ENCODE results near the gene PCDHGC5. TPM values are rescaled to one million over a fixed set of nuclear protein-coding genes. Genes with fewer than 3 reads are reported as not detected.

PCDHGC5 gene
- total RNA-seq, 1 donor from 2014 or later = 0.43 TPM

DNA sequence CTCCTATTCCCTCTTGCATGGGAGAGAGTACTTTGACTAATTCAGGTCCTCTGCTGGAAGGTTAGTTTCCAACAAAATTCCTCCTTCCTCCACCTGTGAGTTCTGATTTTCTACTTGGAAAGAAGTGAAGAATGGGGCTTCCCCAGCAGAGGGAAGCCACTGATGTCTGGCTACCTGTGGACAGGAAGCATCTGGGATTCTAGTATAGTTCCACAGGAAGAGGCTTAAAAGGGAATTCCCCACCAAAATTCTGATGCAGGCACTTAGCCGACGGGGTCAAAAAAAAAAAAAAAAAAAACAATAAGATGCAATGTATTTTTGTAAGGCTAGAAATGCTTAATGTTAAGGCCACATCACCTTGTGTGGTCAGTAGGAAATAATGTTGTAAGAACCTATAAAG lies 33.4 kb downstream of the PCDHGC5 start:
- TF ChIP-seq EZH2 (IDR thresholded peaks at IDR 0.05) (no peak), EZH2phosphoT487 (IDR thresholded peaks at IDR 0.05) (no peak)
- TF ChIP-seq, protein P1, sequence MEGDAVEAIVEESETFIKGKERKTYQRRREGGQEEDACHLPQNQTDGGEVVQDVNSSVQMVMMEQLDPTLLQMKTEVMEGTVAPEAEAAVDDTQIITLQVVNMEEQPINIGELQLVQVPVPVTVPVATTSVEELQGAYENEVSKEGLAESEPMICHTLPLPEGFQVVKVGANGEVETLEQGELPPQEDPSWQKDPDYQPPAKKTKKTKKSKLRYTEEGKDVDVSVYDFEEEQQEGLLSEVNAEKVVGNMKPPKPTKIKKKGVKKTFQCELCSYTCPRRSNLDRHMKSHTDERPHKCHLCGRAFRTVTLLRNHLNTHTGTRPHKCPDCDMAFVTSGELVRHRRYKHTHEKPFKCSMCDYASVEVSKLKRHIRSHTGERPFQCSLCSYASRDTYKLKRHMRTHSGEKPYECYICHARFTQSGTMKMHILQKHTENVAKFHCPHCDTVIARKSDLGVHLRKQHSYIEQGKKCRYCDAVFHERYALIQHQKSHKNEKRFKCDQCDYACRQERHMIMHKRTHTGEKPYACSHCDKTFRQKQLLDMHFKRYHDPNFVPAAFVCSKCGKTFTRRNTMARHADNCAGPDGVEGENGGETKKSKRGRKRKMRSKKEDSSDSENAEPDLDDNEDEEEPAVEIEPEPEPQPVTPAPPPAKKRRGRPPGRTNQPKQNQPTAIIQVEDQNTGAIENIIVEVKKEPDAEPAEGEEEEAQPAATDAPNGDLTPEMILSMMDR (IDR thresholded peaks at IDR 0.05) = no peak
- peaks cover 23% of the 10 kb centered on the region for H3K4me1 ChIP-seq
- peak overlapping the region; percentile 61 for H3K27ac ChIP-seq
- peaks cover 3% of the 10 kb centered on the region for H3K36me3 ChIP-seq
- H4K20me1 ChIP-seq (ENCODE audit: low read depth) = no peaks in the 10 kb centered on the region
- no peak overlapping the region for H3K9ac ChIP-seq
- peaks cover 27% of the 10 kb centered on the region for H3F3A ChIP-seq (ENCODE audit: low read depth)
- Mint-ChIP-seq H3K9me3 (peaks cover 4% of the 10 kb centered on the region), H3K4me3 (no peak overlapping the region), H3K27ac (peak overlapping the region; percentile 92), H3K36me3 (peaks cover 54% of the 10 kb centered on the region), H3K27me3 (ENCODE audit: insufficient read depth, low read depth) (no peaks in the 10 kb centered on the region), H3K4me1 (peaks cover 65% of the 10 kb centered on the region)
- peak overlapping the region; percentile 13 for H3K4me2 ChIP-seq
- no peak for DNase-seq (ENCODE audit: low spot score)
- H3K79me2 ChIP-seq (ENCODE audit: low read depth) = no peaks in the 10 kb centered on the region
- H3K9me3 ChIP-seq (ENCODE audit: low read depth) = no peaks in the 10 kb centered on the region
- H2AFZ ChIP-seq (replicated peaks) = no peak overlapping the region
- no peak overlapping the region for H3K4me3 ChIP-seq
- H3K27me3 ChIP-seq = no peaks in the 10 kb centered on the region

DNA sequence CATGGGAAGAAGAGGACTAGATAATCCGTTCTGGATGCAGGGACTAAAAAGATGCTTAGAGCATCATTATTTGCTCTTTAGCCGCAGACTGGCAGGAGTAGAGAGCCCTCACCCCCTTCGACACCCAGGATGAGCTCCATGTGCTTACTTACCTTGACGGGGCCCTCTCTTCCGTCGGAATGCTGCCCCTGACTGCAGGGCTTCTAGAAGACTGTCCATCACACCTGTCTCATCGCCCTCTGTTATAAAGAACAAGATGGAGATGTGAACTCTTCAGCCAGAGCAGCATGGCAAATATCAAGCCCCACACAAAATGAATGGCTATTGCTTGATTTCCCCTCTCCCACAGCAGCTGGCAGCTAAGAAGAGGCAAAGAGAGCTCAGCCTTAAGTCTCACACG lies 35.1 kb downstream of the PCDHGC5 start:
- no peaks in the 10 kb centered on the region for H3K27me3 Mint-ChIP-seq (ENCODE audit: insufficient read depth, low read depth)
- H3K79me2 ChIP-seq (ENCODE audit: low read depth) = no peaks in the 10 kb centered on the region
- H3K4me1 Mint-ChIP-seq = peaks cover 53% of the 10 kb centered on the region
- no peak overlapping the region for H3K4me3 ChIP-seq
- H3K27me3 ChIP-seq = no peaks in the 10 kb centered on the region
- TF ChIP-seq EZH2 (IDR thresholded peaks at IDR 0.05) (no peak), EZH2phosphoT487 (IDR thresholded peaks at IDR 0.05) (no peak)
- TF ChIP-seq, protein P1 (IDR thresholded peaks at IDR 0.05) = no peak
- H2AFZ ChIP-seq (replicated peaks) = no peak overlapping the region
- DNase-seq (ENCODE audit: low spot score) = no peak
- peaks cover 23% of the 10 kb centered on the region for H3K4me1 ChIP-seq
- H3F3A ChIP-seq (ENCODE audit: low read depth) = peaks cover 27% of the 10 kb centered on the region
- H3K36me3 ChIP-seq = peaks cover 3% of the 10 kb centered on the region
- H3K4me2 ChIP-seq = peak overlapping the region; percentile 26
- H3K27ac Mint-ChIP-seq = peak overlapping the region; percentile 99
- H3K9me3 ChIP-seq (ENCODE audit: low read depth) = no peaks in the 10 kb centered on the region
- H3K9me3 Mint-ChIP-seq = peaks cover 4% of the 10 kb centered on the region
- H3K27ac ChIP-seq = no peak overlapping the region
- no peak overlapping the region for H3K9ac ChIP-seq
- peaks cover 52% of the 10 kb centered on the region for H3K36me3 Mint-ChIP-seq
- H3K4me3 Mint-ChIP-seq = peak overlapping the region; percentile 72
- no peaks in the 10 kb centered on the region for H4K20me1 ChIP-seq (ENCODE audit: low read depth)

DNA sequence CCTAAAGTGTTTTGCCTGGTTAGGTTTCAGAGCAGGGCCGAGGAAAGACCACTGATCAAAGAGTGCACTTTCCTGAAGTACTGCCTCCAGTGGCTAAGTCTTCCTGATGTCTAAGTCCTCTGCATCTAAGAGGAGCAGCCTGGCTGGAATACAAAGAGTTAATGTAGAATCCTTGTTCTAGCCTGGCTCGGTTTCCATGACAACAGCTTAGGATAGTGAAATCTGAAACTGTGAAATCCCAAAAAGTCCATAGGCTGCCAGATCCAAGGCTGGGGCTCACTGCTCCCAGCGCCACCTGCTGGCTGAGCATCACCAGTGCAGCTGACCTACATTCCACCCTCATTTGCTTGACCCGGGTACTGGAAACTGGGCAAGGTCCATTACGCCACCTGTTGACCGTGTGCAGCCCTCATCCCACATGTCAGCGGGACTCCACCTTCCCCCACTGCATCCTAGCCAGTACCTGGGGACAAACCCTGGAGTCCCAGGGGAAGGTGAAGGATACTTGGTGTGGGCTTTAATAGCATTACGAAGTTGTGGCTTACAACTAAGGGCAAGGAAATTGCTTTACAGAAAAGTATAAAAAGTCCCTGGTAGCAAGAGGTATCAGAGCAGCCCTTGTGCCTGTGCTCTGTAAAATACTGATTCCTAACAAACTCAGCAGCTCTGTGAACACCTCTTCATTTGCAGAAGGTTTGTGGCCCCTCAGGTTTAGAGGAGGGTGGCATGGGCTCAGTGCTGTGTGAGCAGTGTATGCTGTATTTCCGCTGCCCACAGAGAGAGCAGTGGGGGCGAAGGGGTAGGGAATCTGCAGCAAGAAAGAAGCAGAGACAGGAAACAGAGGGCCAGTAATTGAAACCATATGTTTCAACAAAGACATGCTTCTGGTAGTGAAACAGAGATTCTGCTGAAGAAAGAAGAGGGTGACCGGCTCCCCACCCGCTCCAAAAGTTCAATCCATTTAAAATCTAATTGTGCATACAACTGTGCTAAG lies 36.0 kb downstream of the PCDHGC5 start:
- peak overlapping the region; percentile 72 for H3K4me3 Mint-ChIP-seq
- Histone ChIP-seq H3K4me3 (no peak overlapping the region), H3K27ac (no peak overlapping the region), H3K36me3 (peaks cover 3% of the 10 kb centered on the region), H3K4me1 (peaks cover 23% of the 10 kb centered on the region), H3K9ac (no peak overlapping the region), H4K20me1 (ENCODE audit: low read depth) (no peaks in the 10 kb centered on the region), H3K9me3 (ENCODE audit: low read depth) (no peaks in the 10 kb centered on the region), H2AFZ (replicated peaks) (no peak overlapping the region), H3F3A (ENCODE audit: low read depth) (peaks cover 27% of the 10 kb centered on the region), H3K4me2 (peak overlapping the region; percentile 26), H3K79me2 (ENCODE audit: low read depth) (no peaks in the 10 kb centered on the region), H3K27me3 (no peaks in the 10 kb centered on the region)
- H3K9me3 Mint-ChIP-seq = peaks cover 4% of the 10 kb centered on the region
- H3K4me1 Mint-ChIP-seq = peaks cover 49% of the 10 kb centered on the region
- DNase-seq (ENCODE audit: low spot score) = peak; percentile 100
- peaks cover 45% of the 10 kb centered on the region for H3K36me3 Mint-ChIP-seq
- no peaks in the 10 kb centered on the region for H3K27me3 Mint-ChIP-seq (ENCODE audit: insufficient read depth, low read depth)
- H3K27ac Mint-ChIP-seq = peak overlapping the region; percentile 99
- no peak for TF ChIP-seq EZH2phosphoT487 (IDR thresholded peaks at IDR 0.05)
- TF ChIP-seq, protein P1 (IDR thresholded peaks at IDR 0.05) = peak; percentile 100

Measured in neural progenitor cell (in vitro differentiated cells).